Measurements from ENCODE around the gene SIRPB1. TPM values are rescaled to one million over a fixed set of nuclear protein-coding genes. Genes with fewer than 3 reads are reported as not detected.

The SIRPB1 gene
- total and polyA plus RNA-seq, 4 experiments from 2014 or later = 0.64 to 7.2 (median 2.9) TPM

Other genes with a start within 250 kb of the SIRPB1 start
- 10 to 100 TPM; 77.8 to 86.4 TPM for gene FKBP1A, start 227.0 kb downstream of the SIRPB1 start, total RNA-seq
- 10 to 100 TPM; 47.0 to 62.2 TPM for gene FKBP1A, start 227.0 kb downstream of the SIRPB1 start, polyA plus RNA-seq
- 10 to 100 TPM; 57.5 to 65.8 TPM for gene NSFL1C, start 153.2 kb downstream of the SIRPB1 start, total RNA-seq
- 100 to 1,000 TPM in 1 of 2 donors, 10 to 100 TPM in 1; 77.3 to 105 TPM for gene NSFL1C, start 153.2 kb downstream of the SIRPB1 start, polyA plus RNA-seq
- not detected for gene SIRPB2, start 128.6 kb downstream of the SIRPB1 start, total RNA-seq
- gene SIRPB2, start 128.6 kb downstream of the SIRPB1 start, polyA plus RNA-seq = not detected
- gene SIRPD, start 62.3 kb downstream of the SIRPB1 start, total RNA-seq = under 1 TPM in 1 of 2 experiments, not detected in 1; 0.17 TPM
- under 1 TPM in 1 of 2 donors, not detected in 1; 0.11 TPM for gene SIRPD, start 62.3 kb downstream of the SIRPB1 start, polyA plus RNA-seq
- 10 to 100 TPM; 32.4 to 34.9 TPM for gene SIRPG, start 37.8 kb upstream of the SIRPB1 start, total RNA-seq
- gene SIRPG, start 37.8 kb upstream of the SIRPB1 start, polyA plus RNA-seq = 100 to 1,000 TPM; 136 to 211 TPM

Measured in CD4-positive, alpha-beta memory T cell (primary cell).